HepG2 (cell line): Measurements from ENCODE around the gene EMC8. TPM values are rescaled to one million over a fixed set of nuclear protein-coding genes. Genes with fewer than 3 reads are reported as not detected.

Source experiments
- ATAC-seq: fragments of 200-7000 bp; cut with Tn5 transposase; 3 replicates; pipeline ENCODE4 v1.9.1; 2020; ENCODE audit warnings: mild to moderate bottlenecking, moderate library complexity
- BruUV-seq: library from RNA; stranded (reverse); fragments of 400-500 nt; replicated peaks from 2 replicates; lab custom pipeline; 2021; lab: Mats Ljungman, UMichigan
- CTCF ChIA-PET: fragments of 300-600 bp; formaldehyde crosslinking; extraction: SDS; loops from one replicate; lab custom pipeline; 2021; ENCODE audit warnings: low total read pairs, inconsistent platforms, low intra/inter-chr PET ratio; lab: Yijun Ruan, JAX
- POLR2A ChIA-PET: fragments of 350-600 bp; sonication (Branson Sonifier 250); formaldehyde crosslinking; loops from one replicate; lab custom pipeline; 2020; ENCODE audit warnings: antibody characterized with exemption, inconsistent platforms; lab: Yijun Ruan, JAX
- DNase-seq: peaks from one replicate; pipeline ENCODE4 v3.0.0-alpha.2; 2015; ENCODE audit warnings: low spot score
- FAIRE-seq: peaks from 3 replicates; lab custom pipeline; 2011; peaks lifted over from hg19 to GRCh38; lab: Jason Lieb, UNC
- H2AFZ ChIP-seq: one replicate; pipeline ENCODE4 v1.6.1; 2011; ENCODE audit warnings: low read length, inconsistent platforms
- H3K27ac ChIP-seq: fragments of 300-600 bp; 3 replicates; pipeline ENCODE4 v1.8.0; 2011; ENCODE audit warnings: mixed run types, mild to moderate bottlenecking, mixed read lengths, low read length, inconsistent platforms; ENCODE audit not compliant: insufficient read depth; ENCODE audit errors: extremely low read length
- H3K27me3 ChIP-seq, 2 experiments: fragments of 200-600 bp in 1 of 2; 2 replicates in 1 of 2; 3 replicates in 1 of 2; pipeline versions ENCODE4 v1.6.0 to v1.8.0; 2011; ENCODE audit warnings: low read length in 2 of 2, mild to moderate bottlenecking in 2 of 2, moderate library complexity in 2 of 2, inconsistent platforms in 1 of 2; ENCODE audit not compliant: insufficient read depth in 2 of 2, control insufficient read depth in 1 of 2
- H3K36me3 ChIP-seq, 2 experiments: fragments of 200-600 bp in 1 of 2; replicated peaks in 1 of 2; 2 replicates in 1 of 2; 3 replicates in 1 of 2; pipeline versions ENCODE4 v1.5.1 to v1.8.0; 2011; ENCODE audit warnings: low read length in 2 of 2, inconsistent platforms in 1 of 2; ENCODE audit not compliant: insufficient read depth in 2 of 2, control insufficient read depth in 1 of 2
- H3K4me1 ChIP-seq: 2 replicates; pipeline ENCODE4 v1.5.1; 2012; ENCODE audit warnings: low read length, inconsistent platforms; ENCODE audit not compliant: insufficient read depth
- H3K4me2 ChIP-seq: 2 replicates; pipeline ENCODE4 v1.6.0; 2011; ENCODE audit warnings: low read depth, low read length, inconsistent platforms
- H3K4me3 ChIP-seq, 3 experiments: fragments of 200-600 bp in 1 of 3; sonication (generic), shearing (Covaris generic) in 1 of 3; replicated peaks in 1 of 3; 2 replicates each; pipeline ENCODE4 v1.5.1; 2011 to 2016; ENCODE audit warnings: low read length in 3 of 3, inconsistent platforms in 2 of 3, low read depth in 2 of 3, mild to moderate bottlenecking in 2 of 3, control low read depth in 1 of 3, mixed read lengths in 1 of 3; ENCODE audit not compliant: insufficient read depth in 1 of 3
- H3K79me2 ChIP-seq: one replicate; pipeline ENCODE4 v1.6.1; 2011; ENCODE audit warnings: low read length, inconsistent platforms; ENCODE audit not compliant: insufficient read depth
- H3K9ac ChIP-seq: 2 replicates; pipeline ENCODE4 v1.6.0; 2011; ENCODE audit warnings: mild to moderate bottlenecking, low read depth, low read length, inconsistent platforms; ENCODE audit not compliant: insufficient read depth
- H3K9me3 ChIP-seq: 2 replicates; pipeline ENCODE4 v1.5.1; 2012; ENCODE audit warnings: mild to moderate bottlenecking, low read length
- H4K20me1 ChIP-seq: 2 replicates; pipeline ENCODE4 v1.6.0; 2011; ENCODE audit warnings: inconsistent platforms, mild to moderate bottlenecking, low read length, moderate library complexity; ENCODE audit not compliant: insufficient read depth
- CENPT ChIP-seq: sonication (generic); formaldehyde crosslinking; IDR thresholded peaks from 2 replicates; pipeline ENCODE4 v1.8.0; 2022; ENCODE audit warnings: low read depth, mild to moderate bottlenecking, moderate library complexity, missing genetic modification reagents
- DRAP1 ChIP-seq: IDR thresholded peaks from 2 replicates; pipeline ENCODE4 v1.6.1; 2016; ENCODE audit warnings: missing genetic modification reagents, missing compliant biosample characterization
- NFAT5 ChIP-seq: sonication (generic); formaldehyde crosslinking; IDR thresholded peaks from 2 replicates; pipeline ENCODE4 v1.4.0; 2020; ENCODE audit warnings: missing genetic modification reagents
- PAF1 ChIP-seq: IDR thresholded peaks from 2 replicates; pipeline ENCODE4 v1.6.1; 2016; ENCODE audit warnings: missing genetic modification reagents, missing compliant biosample characterization
- PATZ1 ChIP-seq: sonication (generic); formaldehyde crosslinking; IDR thresholded peaks from 2 replicates; pipeline ENCODE4 v1.4.0; 2020; ENCODE audit warnings: missing genetic modification reagents
- TCF7 ChIP-seq: sonication (generic); IDR thresholded peaks from 2 replicates; pipeline ENCODE4 v1.6.1; 2016; ENCODE audit warnings: antibody characterized with exemption, low read depth
- TFE3 ChIP-seq: IDR thresholded peaks from 2 replicates; pipeline ENCODE4 v1.6.1; 2016
- ZNF569 ChIP-seq: sonication (generic); formaldehyde crosslinking; IDR thresholded peaks from 2 replicates; pipeline ENCODE4 v1.5.0; 2020; ENCODE audit warnings: mild to moderate bottlenecking, missing genetic modification reagents, moderate library complexity, borderline replicate concordance
- WGBS: methylation state at CpG from one replicate; pipeline ENCODE4 v1.1.6; 2017; ENCODE audit warnings: low lambda C conversion rate; 5-methylcytosine and 5-hydroxymethylcytosine counted together
- in situ Hi-C: cut with HindIII; loops from 2 replicates; pipeline ENCODE4 v1.10.0; 2017; ENCODE audit warnings: low pct_unique_long_range_greater_than_20kb; ENCODE audit not compliant: extremely low pct_ligation_motif_present
- intact Hi-C: fragments of 100-400 bp; cut with micrococcal nuclease; formaldehyde crosslinking; loops from one replicate; pipeline ENCODE4 v1.10.0; 2022; ENCODE audit not compliant: unreplicated experiment
- polyA plus RNA-seq, 8 experiments: library from polyadenylated mRNA; depleted of rRNA in 3 of 8; stranded (reverse) in 7 of 8; unstranded in 1 of 8; fragments of >200 nt; fragmentation: Illumina TruSeq in 4 of 8; extraction: Trizol in 4 of 8; gene quantifications; 2 replicates each; pipeline versions ENCODE4 v1.2.1 to v1.2.3, GENCODE V29; 2011 to 2016; ENCODE audit warnings: low read depth in 4 of 8, missing spikeins in 1 of 8, mixed read lengths in 1 of 8; ENCODE audit not compliant: insufficient read depth in 1 of 8
- total RNA-seq, 5 experiments: library from RNA; depleted of rRNA; stranded (reverse); fragments of >200 nt; fragmentation: Illumina TruSeq; extraction: Trizol; gene quantifications; 2 replicates each; pipeline ENCODE4 v1.2.3, GENCODE V29; 2016; ENCODE audit warnings: low read depth in 1 of 5

Gene EMC8
- total and polyA plus RNA-seq, 2 of the 13 experiments (the other 11 are each of a cell fraction or from before 2014, with no cell fraction given), result 55.0 to 76.0 TPM

GRCh38 chr16:85759136-85759535 is 40.2 kb downstream of the EMC8 start:
- Histone ChIP-seq H2AFZ (no peak overlapping the region), H3K4me1 (no peaks in the 10 kb centered on the region), H3K9ac (no peak overlapping the region), H3K4me3 (no peak overlapping the region), H3K27ac (no peak overlapping the region), H3K4me2 (no peak overlapping the region), H3K79me2 (no peaks in the 10 kb centered on the region), H3K27me3 (peaks cover 17 to 73% of the 10 kb centered on the region in 2 experiments), H3K36me3 (no peaks in the 10 kb centered on the region), H3K9me3 (no peaks in the 10 kb centered on the region), H4K20me1 (no peaks in the 10 kb centered on the region)
- ATAC-seq, result no peak
- in situ Hi-C loops (no loop called here), intact Hi-C loops (no loop called here)
- no peak for DNase-seq
- ChIA-PET POLR2A (no interaction called here), CTCF (no interaction called here)
- TF ChIP-seq PATZ1 (CRISPR knock-in tag), result no peak
- FAIRE-seq, result no peak
- BruUV-seq, result no TSS peak
- WGBS, result 46% methylated on average over 14 of the region's 16 CpGs

- POLR2A ChIA-PET, result no interaction called here
- CTCF ChIA-PET, result no interaction called here
- no peak overlapping the region for H2AFZ ChIP-seq
- no peaks in the 10 kb centered on the region for H3K36me3 ChIP-seq
- ATAC-seq (no peak), FAIRE-seq (no peak), DNase-seq (no peak)
- no peak overlapping the region for H3K4me2 ChIP-seq
- no peak overlapping the region for H3K4me3 ChIP-seq
- intact Hi-C loops, result no loop called here
- H3K9me3 ChIP-seq, result no peaks in the 10 kb centered on the region
- no TSS peak for BruUV-seq
- H3K27me3 ChIP-seq, result peaks cover 22 to 84% of the 10 kb centered on the region in 2 experiments
- H3K9ac ChIP-seq, result no peak overlapping the region
- WGBS, result 66% methylated on average over 7 of the region's 7 CpGs
- H3K4me1 ChIP-seq, result 0 out of 2 replicates have a peak, but pooled peaks cover 7% of the 10 kb centered on the region
- in situ Hi-C loops, result no loop called here
- no peak overlapping the region for H3K27ac ChIP-seq
- H4K20me1 ChIP-seq, result peaks cover 4% of the 10 kb centered on the region; the same call in 1 of the 2 replicates
- H3K79me2 ChIP-seq, result no peaks in the 10 kb centered on the region
- TF ChIP-seq TCF7 (no peak), NFAT5 (no peak), TFE3 (CRISPR knock-in tag) (no peak), PAF1 (CRISPR knock-in tag) (no peak), DRAP1 (no peak), CENPT (no peak), ZNF569 (CRISPR knock-in tag) (no peak)
These were observed 42.0 kb downstream of the EMC8 start for GRCh38 chr16:85757341-85757822.
